HepG2 (cell line): ENCODE data around the gene TNFAIP2. TPM values are rescaled to one million over a fixed set of nuclear protein-coding genes. Genes with fewer than 3 reads are reported as not detected.

Experiments used
- ATAC-seq: fragments of 200-7000 bp; cut with Tn5 transposase; 3 replicates; pipeline ENCODE4 v1.9.1; 2020; ENCODE audit warnings: mild to moderate bottlenecking, moderate library complexity
- BruUV-seq: library from RNA; stranded (reverse); fragments of 400-500 nt; replicated peaks from 2 replicates; lab custom pipeline; 2021; lab: Mats Ljungman, UMichigan
- CTCF ChIA-PET: fragments of 300-600 bp; formaldehyde crosslinking; extraction: SDS; loops from one replicate; lab custom pipeline; 2021; ENCODE audit warnings: low total read pairs, inconsistent platforms, low intra/inter-chr PET ratio; lab: Yijun Ruan, JAX
- POLR2A ChIA-PET: fragments of 350-600 bp; sonication (Branson Sonifier 250); formaldehyde crosslinking; loops from one replicate; lab custom pipeline; 2020; ENCODE audit warnings: antibody characterized with exemption, inconsistent platforms; lab: Yijun Ruan, JAX
- DNase-seq: peaks from one replicate; pipeline ENCODE4 v3.0.0-alpha.2; 2015; ENCODE audit warnings: low spot score
- FAIRE-seq: peaks from 3 replicates; lab custom pipeline; 2011; peaks lifted over from hg19 to GRCh38; lab: Jason Lieb, UNC
- H2AFZ ChIP-seq: one replicate; pipeline ENCODE4 v1.6.1; 2011; ENCODE audit warnings: low read length, inconsistent platforms
- H3K27ac ChIP-seq: fragments of 300-600 bp; 3 replicates; pipeline ENCODE4 v1.8.0; 2011; ENCODE audit warnings: mixed run types, mild to moderate bottlenecking, mixed read lengths, low read length, inconsistent platforms; ENCODE audit not compliant: insufficient read depth; ENCODE audit errors: extremely low read length
- H3K27me3 ChIP-seq, 2 experiments: fragments of 200-600 bp in 1 of 2; 2 replicates in 1 of 2; 3 replicates in 1 of 2; pipeline versions ENCODE4 v1.6.0 to v1.8.0; 2011; ENCODE audit warnings: low read length in 2 of 2, mild to moderate bottlenecking in 2 of 2, moderate library complexity in 2 of 2, inconsistent platforms in 1 of 2; ENCODE audit not compliant: insufficient read depth in 2 of 2, control insufficient read depth in 1 of 2
- H3K36me3 ChIP-seq, 2 experiments: fragments of 200-600 bp in 1 of 2; replicated peaks in 1 of 2; 2 replicates in 1 of 2; 3 replicates in 1 of 2; pipeline versions ENCODE4 v1.5.1 to v1.8.0; 2011; ENCODE audit warnings: low read length in 2 of 2, inconsistent platforms in 1 of 2; ENCODE audit not compliant: insufficient read depth in 2 of 2, control insufficient read depth in 1 of 2
- H3K4me1 ChIP-seq: 2 replicates; pipeline ENCODE4 v1.5.1; 2012; ENCODE audit warnings: low read length, inconsistent platforms; ENCODE audit not compliant: insufficient read depth
- H3K4me2 ChIP-seq: 2 replicates; pipeline ENCODE4 v1.6.0; 2011; ENCODE audit warnings: low read depth, low read length, inconsistent platforms
- H3K4me3 ChIP-seq, 3 experiments: fragments of 200-600 bp in 1 of 3; sonication (generic), shearing (Covaris generic) in 1 of 3; replicated peaks in 1 of 3; 2 replicates each; pipeline ENCODE4 v1.5.1; 2011 to 2016; ENCODE audit warnings: low read length in 3 of 3, inconsistent platforms in 2 of 3, low read depth in 2 of 3, mild to moderate bottlenecking in 2 of 3, control low read depth in 1 of 3, mixed read lengths in 1 of 3; ENCODE audit not compliant: insufficient read depth in 1 of 3
- H3K79me2 ChIP-seq: one replicate; pipeline ENCODE4 v1.6.1; 2011; ENCODE audit warnings: low read length, inconsistent platforms; ENCODE audit not compliant: insufficient read depth
- H3K9ac ChIP-seq: 2 replicates; pipeline ENCODE4 v1.6.0; 2011; ENCODE audit warnings: mild to moderate bottlenecking, low read depth, low read length, inconsistent platforms; ENCODE audit not compliant: insufficient read depth
- H3K9me3 ChIP-seq: 2 replicates; pipeline ENCODE4 v1.5.1; 2012; ENCODE audit warnings: mild to moderate bottlenecking, low read length
- H4K20me1 ChIP-seq: 2 replicates; pipeline ENCODE4 v1.6.0; 2011; ENCODE audit warnings: inconsistent platforms, mild to moderate bottlenecking, low read length, moderate library complexity; ENCODE audit not compliant: insufficient read depth
- AGO2 ChIP-seq: fragments of 200-400 bp; formaldehyde crosslinking; optimal IDR thresholded peaks from 2 replicates; pipeline ENCODE3; 2017; ENCODE audit warnings: mild to moderate bottlenecking, low read depth, low read length, moderate library complexity
- AKAP8 ChIP-seq: sonication (generic); formaldehyde crosslinking; IDR thresholded peaks from 2 replicates; pipeline ENCODE4 v1.5.1; 2020; ENCODE audit warnings: mild to moderate bottlenecking, missing genetic modification reagents
- HDAC1 ChIP-seq: sonication (generic); formaldehyde crosslinking; IDR thresholded peaks from 2 replicates; pipeline ENCODE4 v1.5.1; 2020; ENCODE audit warnings: mild to moderate bottlenecking, missing genetic modification reagents
- IRF1 ChIP-seq: sonication (generic); formaldehyde crosslinking; IDR thresholded peaks from 2 replicates; pipeline ENCODE4 v1.4.0; 2020; ENCODE audit warnings: low read depth, mild to moderate bottlenecking, missing genetic modification reagents
- MED1 ChIP-seq: sonication (generic); formaldehyde crosslinking; IDR thresholded peaks from 2 replicates; pipeline ENCODE4 v1.4.0; 2020; ENCODE audit warnings: missing genetic modification reagents
- PBX2 ChIP-seq: IDR thresholded peaks from 2 replicates; pipeline ENCODE4 v1.6.1; 2016; ENCODE audit warnings: control low read depth
- RBFOX2 ChIP-seq: fragments of 200-400 bp; formaldehyde crosslinking; IDR thresholded peaks from 2 replicates; pipeline ENCODE4 v1.6.1; 2017; ENCODE audit warnings: low read depth, mild to moderate bottlenecking, low read length
- STAG1 ChIP-seq: sonication (generic); formaldehyde crosslinking; IDR thresholded peaks from 2 replicates; pipeline ENCODE4 v1.4.0; 2020; ENCODE audit warnings: missing genetic modification reagents
- TAF1 ChIP-seq: sonication (generic); formaldehyde crosslinking; IDR thresholded peaks from 2 replicates; pipeline ENCODE4 v1.4.0; 2020; ENCODE audit warnings: missing genetic modification reagents
- ZBTB33 ChIP-seq: sonication (generic); formaldehyde crosslinking; IDR thresholded peaks from 2 replicates; pipeline ENCODE4 v1.4.0; 2020; ENCODE audit warnings: missing genetic modification reagents
- ZBTB38 ChIP-seq: sonication (generic); formaldehyde crosslinking; IDR thresholded peaks from 2 replicates; pipeline ENCODE4 v1.5.1; 2020; ENCODE audit warnings: mild to moderate bottlenecking, missing genetic modification reagents
- ZFX ChIP-seq: sonication (generic); formaldehyde crosslinking; IDR thresholded peaks from 2 replicates; pipeline ENCODE4 v1.4.0; 2020; ENCODE audit warnings: mild to moderate bottlenecking, low read depth, missing genetic modification reagents, moderate library complexity
- ZFY ChIP-seq: sonication (generic); formaldehyde crosslinking; IDR thresholded peaks from 2 replicates; pipeline ENCODE4 v1.4.0; 2020; ENCODE audit warnings: missing genetic modification reagents
- ZNF468 ChIP-seq: sonication (generic); formaldehyde crosslinking; IDR thresholded peaks from 2 replicates; pipeline ENCODE4 v1.8.0; 2022; ENCODE audit warnings: mild to moderate bottlenecking, moderate library complexity, missing genetic modification reagents
- ZNF607 ChIP-seq: sonication (generic); formaldehyde crosslinking; IDR thresholded peaks from 2 replicates; pipeline ENCODE4 v1.5.1; 2020; ENCODE audit warnings: missing genetic modification reagents, mild to moderate bottlenecking, borderline replicate concordance
- WGBS: methylation state at CpG from one replicate; pipeline ENCODE4 v1.1.6; 2017; ENCODE audit warnings: low lambda C conversion rate; 5-methylcytosine and 5-hydroxymethylcytosine counted together
- in situ Hi-C: cut with HindIII; loops from 2 replicates; pipeline ENCODE4 v1.10.0; 2017; ENCODE audit warnings: low pct_unique_long_range_greater_than_20kb; ENCODE audit not compliant: extremely low pct_ligation_motif_present
- intact Hi-C: fragments of 100-400 bp; cut with micrococcal nuclease; formaldehyde crosslinking; loops from one replicate; pipeline ENCODE4 v1.10.0; 2022; ENCODE audit not compliant: unreplicated experiment
- polyA plus RNA-seq, 8 experiments: library from polyadenylated mRNA; depleted of rRNA in 3 of 8; stranded (reverse) in 7 of 8; unstranded in 1 of 8; fragments of >200 nt; fragmentation: Illumina TruSeq in 4 of 8; extraction: Trizol in 4 of 8; gene quantifications; 2 replicates each; pipeline versions ENCODE4 v1.2.1 to v1.2.3, GENCODE V29; 2011 to 2016; ENCODE audit warnings: low read depth in 4 of 8, missing spikeins in 1 of 8, mixed read lengths in 1 of 8; ENCODE audit not compliant: insufficient read depth in 1 of 8
- total RNA-seq, 5 experiments: library from RNA; depleted of rRNA; stranded (reverse); fragments of >200 nt; fragmentation: Illumina TruSeq; extraction: Trizol; gene quantifications; 2 replicates each; pipeline ENCODE4 v1.2.3, GENCODE V29; 2016; ENCODE audit warnings: low read depth in 1 of 5

The TNFAIP2 gene
- total and polyA plus RNA-seq, 2 of the 13 experiments (the other 11 are each of a cell fraction or from before 2014, with no cell fraction given): 0.46 to 1.5 TPM

- no peak for TF ChIP-seq ZNF607 (CRISPR knock-in tag)
- TF ChIP-seq MED1 (CRISPR knock-in tag): no peak
These were observed 21.9 kb upstream of the TNFAIP2 start (continued) for GRCh38 chr14:103101257-103101962.

- Histone ChIP-seq H3K4me2 (peak overlapping the region; percentile 99), H3K4me3 (peak overlapping the region in 1 of 3 experiments; percentile 73; a peak in 2 of 6 replicates), H3K9ac (peak overlapping the region; percentile 87; the same call in 1 of the 2 replicates), H3K4me1 (peaks cover 87% of the 10 kb centered on the region), H3K36me3 (peaks cover 0 to 4% of the 10 kb centered on the region in 2 experiments; a peak in 2 of 5 replicates), H2AFZ (no peak overlapping the region), H3K27ac (peak overlapping the region; percentile 99), H3K79me2 (peaks cover 15% of the 10 kb centered on the region), H3K27me3 (no peaks in the 10 kb centered on the region), H3K9me3 (no peaks in the 10 kb centered on the region), H4K20me1 (peaks cover 15% of the 10 kb centered on the region)
- ChIA-PET POLR2A (interaction anchor here (1.2 to 3.9 kb wide), 3 partner anchors 9 to 31 kb away, joined by 4 to 55 read pairs (median 26); no protein-coding TSS in a partner anchor), CTCF (no interaction called here)
- FAIRE-seq (no peak), DNase-seq (no peak), ATAC-seq (no peak)
- 98% methylated on average over 69 of the region's 85 CpGs for WGBS
- intact Hi-C loops: loop anchor here (5.0 kb wide), 1 partner anchor 85 kb away; no protein-coding TSS in a partner anchor
- in situ Hi-C loops: no loop called here
- no TSS peak for BruUV-seq
- TF ChIP-seq AGO2 (peak; percentile 86), IRF1 (CRISPR knock-in tag) (no peak), HDAC1 (CRISPR knock-in tag) (0 out of 2 replicates have a peak, but pooled peaks have one; percentile 33), PBX2 (CRISPR knock-in tag) (no peak), ZBTB38 (peak; percentile 96), TAF1 (0 out of 2 replicates have a peak, but pooled peaks have one; percentile 6), RBFOX2 (peak; percentile 62), ZFY (0 out of 2 replicates have a peak, but pooled peaks have one; percentile 18), AKAP8 (CRISPR knock-in tag) (0 out of 2 replicates have a peak, but pooled peaks have one; percentile 33), STAG1 (no peak), ZBTB33 (CRISPR knock-in tag) (peak; percentile 55; the same call in 1 of the 2 replicates), ZNF468 (no peak), ZFX (peak; percentile 43; the same call in 1 of the 2 replicates)
These were observed 21.1 kb upstream of the TNFAIP2 start for GRCh38 chr14:103101963-103102688.
